Keratinocyte (primary cell): ENCODE measurements around the gene URGCP.

Experiments used
- EZH2 ChIP-seq: IDR thresholded peaks from one replicate; pipeline ENCODE4 v1.6.1; 2012; ENCODE audit warnings: inconsistent platforms, mild to moderate bottlenecking, low read length, moderate library complexity
- TF ChIP-seq, protein P1 (sequence below), 3 experiments: IDR thresholded peaks in 1 of 3; conservative IDR thresholded peaks in 1 of 3; optimal IDR thresholded peaks in 1 of 3; 2 replicates in 2 of 3; 3 replicates in 1 of 3; pipeline versions ENCODE3 to v1.5.1; 2011; ENCODE audit warnings: low read length in 3 of 3, mild to moderate bottlenecking in 3 of 3, moderate library complexity in 2 of 3, control low read depth in 1 of 3, inconsistent platforms in 1 of 3; ENCODE audit not compliant: insufficient read depth in 2 of 3; ENCODE audit errors: extremely low read depth in 1 of 3

- TF ChIP-seq, protein P1, sequence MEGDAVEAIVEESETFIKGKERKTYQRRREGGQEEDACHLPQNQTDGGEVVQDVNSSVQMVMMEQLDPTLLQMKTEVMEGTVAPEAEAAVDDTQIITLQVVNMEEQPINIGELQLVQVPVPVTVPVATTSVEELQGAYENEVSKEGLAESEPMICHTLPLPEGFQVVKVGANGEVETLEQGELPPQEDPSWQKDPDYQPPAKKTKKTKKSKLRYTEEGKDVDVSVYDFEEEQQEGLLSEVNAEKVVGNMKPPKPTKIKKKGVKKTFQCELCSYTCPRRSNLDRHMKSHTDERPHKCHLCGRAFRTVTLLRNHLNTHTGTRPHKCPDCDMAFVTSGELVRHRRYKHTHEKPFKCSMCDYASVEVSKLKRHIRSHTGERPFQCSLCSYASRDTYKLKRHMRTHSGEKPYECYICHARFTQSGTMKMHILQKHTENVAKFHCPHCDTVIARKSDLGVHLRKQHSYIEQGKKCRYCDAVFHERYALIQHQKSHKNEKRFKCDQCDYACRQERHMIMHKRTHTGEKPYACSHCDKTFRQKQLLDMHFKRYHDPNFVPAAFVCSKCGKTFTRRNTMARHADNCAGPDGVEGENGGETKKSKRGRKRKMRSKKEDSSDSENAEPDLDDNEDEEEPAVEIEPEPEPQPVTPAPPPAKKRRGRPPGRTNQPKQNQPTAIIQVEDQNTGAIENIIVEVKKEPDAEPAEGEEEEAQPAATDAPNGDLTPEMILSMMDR (optimal IDR thresholded peaks at IDR 0.05 in 1 of 3, IDR thresholded peaks at IDR 0.05 in 1 of 3, conservative IDR thresholded peaks at IDR 0.05 in 1 of 3; ENCODE audit: extremely low read depth in 1 of 3, insufficient read depth in 2 of 3, low read length in 3 of 3), result no peak
- TF ChIP-seq EZH2, result no peak
Measured at GRCh38 chr7:43865277-43865676, 41.1 kb downstream of the URGCP start.
